ENCODE measurements around the gene B4GALNT3. TPM values are rescaled to one million over a fixed set of nuclear protein-coding genes. Genes with fewer than 3 reads are reported as not detected.

B4GALNT3 gene
- total and polyA plus RNA-seq, 10 of the 15 experiments (the other 5 are each of a cell fraction or from before 2014, with no cell fraction given), result 0.05 to 4.2 (median 2.7) TPM; not detected in 1

GRCh38 chr12:509500-509899, 49.8 kb downstream of the B4GALNT3 start:
- H3K79me2 ChIP-seq (ENCODE audit: control insufficient read depth, insufficient read depth, low read length), result no peaks in the 10 kb centered on the region
- POLR2A ChIA-PET, result no interaction called here
- H3K27ac ChIP-seq (ENCODE audit: control insufficient read depth, insufficient read depth), result no peak overlapping the region
- TF ChIP-seq, protein P1, sequence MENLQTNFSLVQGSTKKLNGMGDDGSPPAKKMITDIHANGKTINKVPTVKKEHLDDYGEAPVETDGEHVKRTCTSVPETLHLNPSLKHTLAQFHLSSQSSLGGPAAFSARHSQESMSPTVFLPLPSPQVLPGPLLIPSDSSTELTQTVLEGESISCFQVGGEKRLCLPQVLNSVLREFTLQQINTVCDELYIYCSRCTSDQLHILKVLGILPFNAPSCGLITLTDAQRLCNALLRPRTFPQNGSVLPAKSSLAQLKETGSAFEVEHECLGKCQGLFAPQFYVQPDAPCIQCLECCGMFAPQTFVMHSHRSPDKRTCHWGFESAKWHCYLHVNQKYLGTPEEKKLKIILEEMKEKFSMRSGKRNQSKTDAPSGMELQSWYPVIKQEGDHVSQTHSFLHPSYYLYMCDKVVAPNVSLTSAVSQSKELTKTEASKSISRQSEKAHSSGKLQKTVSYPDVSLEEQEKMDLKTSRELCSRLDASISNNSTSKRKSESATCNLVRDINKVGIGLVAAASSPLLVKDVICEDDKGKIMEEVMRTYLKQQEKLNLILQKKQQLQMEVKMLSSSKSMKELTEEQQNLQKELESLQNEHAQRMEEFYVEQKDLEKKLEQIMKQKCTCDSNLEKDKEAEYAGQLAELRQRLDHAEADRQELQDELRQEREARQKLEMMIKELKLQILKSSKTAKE (IDR thresholded peaks at IDR 0.05; ENCODE audit: low read depth, poor library complexity, severe bottlenecking), result no peak
- TF ChIP-seq, protein P2, sequence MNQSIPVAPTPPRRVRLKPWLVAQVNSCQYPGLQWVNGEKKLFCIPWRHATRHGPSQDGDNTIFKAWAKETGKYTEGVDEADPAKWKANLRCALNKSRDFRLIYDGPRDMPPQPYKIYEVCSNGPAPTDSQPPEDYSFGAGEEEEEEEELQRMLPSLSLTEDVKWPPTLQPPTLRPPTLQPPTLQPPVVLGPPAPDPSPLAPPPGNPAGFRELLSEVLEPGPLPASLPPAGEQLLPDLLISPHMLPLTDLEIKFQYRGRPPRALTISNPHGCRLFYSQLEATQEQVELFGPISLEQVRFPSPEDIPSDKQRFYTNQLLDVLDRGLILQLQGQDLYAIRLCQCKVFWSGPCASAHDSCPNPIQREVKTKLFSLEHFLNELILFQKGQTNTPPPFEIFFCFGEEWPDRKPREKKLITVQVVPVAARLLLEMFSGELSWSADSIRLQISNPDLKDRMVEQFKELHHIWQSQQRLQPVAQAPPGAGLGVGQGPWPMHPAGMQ (IDR thresholded peaks at IDR 0.05; ENCODE audit: borderline replicate concordance), result no peak
- TF ChIP-seq ZNF207 (IDR thresholded peaks at IDR 0.05; ENCODE audit: borderline replicate concordance), result no peak
- in situ Hi-C loops (cut with MboI), result no loop called here
- H3K36me3 ChIP-seq (ENCODE audit: control insufficient read depth in 2 of 2, insufficient read depth in 2 of 2, low read length in 1 of 2), result no peaks in the 10 kb centered on the region
- BruUV-seq (replicated peaks), result no TSS peak
- no peak overlapping the region for H3K9ac ChIP-seq (ENCODE audit: control insufficient read depth, insufficient read depth, low read length)
- no peak for ATAC-seq
- FAIRE-seq, result no peak
- no peaks in the 10 kb centered on the region for H4K20me1 ChIP-seq (ENCODE audit: control insufficient read depth, insufficient read depth)
- no peak overlapping the region for H2AFZ ChIP-seq (ENCODE audit: control insufficient read depth, low read depth, low read length)
- DNase-seq (ENCODE audit: low read depth, low spot score), result no peak
- H3K4me2 ChIP-seq (ENCODE audit: control insufficient read depth, insufficient read depth), result no peak overlapping the region
- no peaks in the 10 kb centered on the region for H3K4me1 ChIP-seq (ENCODE audit: control insufficient read depth, insufficient read depth, low read length)
- CTCF ChIA-PET, result no interaction called here
- RAD21 ChIA-PET (ENCODE audit: unreplicated experiment), result no interaction called here
- SMC1A ChIA-PET (ENCODE audit: uncharacterized antibody, unreplicated experiment), result no interaction called here
- H3K27me3 ChIP-seq (replicated peaks in 1 of 2; ENCODE audit: control insufficient read depth in 2 of 2, insufficient read depth in 2 of 2, low read length in 1 of 2), result 0 out of 4 replicates have a peak, but pooled peaks cover 0 to 3% of the 10 kb centered on the region in 2 experiments
- no peak overlapping the region for H3K4me3 ChIP-seq
- no peaks in the 10 kb centered on the region for H3K9me3 ChIP-seq (replicated peaks; ENCODE audit: control insufficient read depth, insufficient read depth, low read length)
- 39% methylated on average over 5 of the region's 5 CpGs for WGBS (ENCODE audit: insufficient coverage, insufficient replicate concordance, low lambda C conversion rate, missing lambda C conversion rate)
- intact Hi-C loops (cut with micrococcal nuclease; ENCODE audit: unreplicated experiment), result no loop called here

All from GM12878 (cell line).